GM21515 (cell line): Measurements from ENCODE around the gene SFXN1.
A peak's percentile ranks its signal among the peaks of the same experiment; 100 is the strongest.
"Not testable (repeated sequence)": the region's sequence is repeated elsewhere in the genome, so short reads cannot be mapped to it uniquely, and the experiment has no call there.

Source experiments
- ATAC-seq: cut with Tn5 transposase; IDR thresholded peaks from one replicate; pipeline ENCODE4 v1.9.1; 2021; ENCODE audit not compliant: unreplicated experiment

SFXN1 gene, protein sequence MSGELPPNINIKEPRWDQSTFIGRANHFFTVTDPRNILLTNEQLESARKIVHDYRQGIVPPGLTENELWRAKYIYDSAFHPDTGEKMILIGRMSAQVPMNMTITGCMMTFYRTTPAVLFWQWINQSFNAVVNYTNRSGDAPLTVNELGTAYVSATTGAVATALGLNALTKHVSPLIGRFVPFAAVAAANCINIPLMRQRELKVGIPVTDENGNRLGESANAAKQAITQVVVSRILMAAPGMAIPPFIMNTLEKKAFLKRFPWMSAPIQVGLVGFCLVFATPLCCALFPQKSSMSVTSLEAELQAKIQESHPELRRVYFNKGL

DNA sequence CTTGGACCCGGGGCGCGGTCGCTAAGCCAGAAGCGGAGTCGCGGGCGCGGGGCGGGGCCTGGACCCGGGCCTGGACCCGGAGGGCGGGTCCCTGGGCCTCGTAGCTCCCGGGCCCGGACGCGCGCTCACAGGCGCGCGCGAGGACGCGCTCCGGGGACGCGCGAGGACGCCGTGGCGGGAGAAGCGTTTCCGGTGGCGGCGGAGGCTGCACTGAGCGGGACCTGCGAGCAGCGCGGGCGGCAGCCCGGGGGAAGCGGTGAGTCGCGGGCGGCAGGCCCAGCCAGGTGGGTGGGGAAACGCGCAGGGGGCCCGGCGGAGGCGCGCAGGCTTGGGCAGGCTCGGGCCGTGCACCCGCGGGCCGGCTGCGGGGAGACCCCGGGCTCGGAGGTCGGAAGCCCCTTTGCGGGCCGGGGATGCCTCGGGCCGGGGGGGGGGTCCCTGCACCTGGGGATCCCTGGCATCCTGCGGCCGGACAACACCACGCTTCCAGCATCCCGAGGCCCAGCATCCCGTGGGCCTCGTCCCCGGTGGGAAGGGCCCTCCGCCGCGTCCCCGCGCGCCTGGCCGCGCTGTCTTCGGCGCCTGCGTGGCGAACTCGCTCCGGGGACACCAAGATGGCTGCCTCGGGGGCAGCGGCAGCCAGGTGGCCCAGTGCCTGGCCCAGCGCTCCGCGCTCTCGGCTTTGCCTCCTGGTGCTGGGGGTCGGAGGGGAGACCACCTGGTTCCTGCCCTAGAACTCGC lies at the start of gene SFXN1:
SFXN1 (plus strand) TSS at position 177 of the 741 bp plus-strand sequence. CDS start 13,544 bp downstream, outside the sequence.
- ATAC-seq, result peak; percentile 94

GRCh38 chr5:175434800-175435199 lies 43.6 kb upstream of the SFXN1 start:
- ATAC-seq, result no peak

- ATAC-seq, result no peak
Measured at GRCh38 chr5:175436359-175436758, 42.0 kb upstream of the SFXN1 start.

DNA sequence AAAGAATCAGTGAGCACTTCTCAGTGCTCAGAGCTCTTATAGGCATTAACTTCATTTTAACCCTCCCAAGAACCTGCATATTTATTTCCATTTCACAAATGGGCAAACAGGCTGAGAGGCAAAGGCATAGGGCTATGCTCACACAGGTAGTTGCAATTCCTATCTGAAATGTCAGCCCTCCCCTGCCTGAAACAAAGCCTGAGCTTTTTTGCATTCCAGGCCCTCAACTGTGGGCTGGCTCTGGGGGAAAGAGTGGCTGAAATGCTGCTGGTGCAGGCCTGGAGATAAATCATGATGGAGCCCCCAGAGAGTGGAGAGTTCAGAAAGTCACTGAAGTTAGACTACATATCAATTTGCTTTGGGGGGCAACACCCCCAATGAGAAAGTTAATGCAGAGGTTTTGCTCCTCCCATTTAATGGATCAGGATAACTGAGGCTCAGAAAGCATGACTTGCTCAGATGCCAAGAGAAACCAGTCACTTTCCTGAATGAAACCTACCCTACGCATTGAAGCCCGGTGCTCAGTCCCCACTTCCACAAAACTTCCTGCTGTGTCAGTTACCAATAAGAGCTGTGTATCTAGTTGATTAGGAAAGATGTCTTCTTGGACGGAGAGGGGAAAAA lies 40.0 kb upstream of the SFXN1 start:
- ATAC-seq, result no peak

DNA sequence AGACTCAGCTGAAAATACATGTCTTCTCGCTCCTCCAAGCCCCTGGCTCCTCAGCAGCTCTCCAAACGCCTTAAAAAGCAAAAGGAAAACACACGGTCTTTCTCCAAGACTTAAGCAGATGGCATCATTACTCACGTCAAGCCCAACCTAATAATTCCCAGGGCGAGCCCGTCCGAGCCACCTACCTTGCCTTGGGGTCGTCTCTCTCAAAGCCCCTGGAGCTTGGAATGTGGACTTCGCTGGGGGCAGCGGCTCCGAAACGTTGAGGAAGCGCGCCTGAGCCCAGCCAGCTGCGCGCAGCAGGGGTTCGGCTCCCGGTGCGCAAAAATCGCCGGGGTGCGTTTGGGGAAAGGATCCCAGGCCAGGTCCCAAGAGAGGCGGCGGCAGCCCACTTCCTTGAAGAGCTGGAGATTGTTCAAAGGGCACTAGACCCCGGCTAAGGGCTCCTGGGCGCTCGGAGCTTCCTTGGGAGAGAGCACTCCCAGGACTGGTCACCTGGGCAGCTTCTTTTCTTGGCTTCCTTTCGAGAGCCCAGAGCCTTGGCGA lies 34.8 kb upstream of the SFXN1 start:
- no peak for ATAC-seq

GRCh38 chr5:175444060-175444904 lies 34.1 kb upstream of the SFXN1 start, which contains the start of gene DRD1:
Gene DRD1, minus strand, starts transcription at chr5:175444182. Its CDS starts 1,083 bp downstream, at chr5:175443099.
- no peak for ATAC-seq

- ATAC-seq, result no peak
Measured at GRCh38 chr5:175444905-175445456, 33.4 kb upstream of the SFXN1 start.

GRCh38 chr5:175446378-175446777 lies 32.0 kb upstream of the SFXN1 start:
- not testable (repeated sequence) for ATAC-seq

DNA sequence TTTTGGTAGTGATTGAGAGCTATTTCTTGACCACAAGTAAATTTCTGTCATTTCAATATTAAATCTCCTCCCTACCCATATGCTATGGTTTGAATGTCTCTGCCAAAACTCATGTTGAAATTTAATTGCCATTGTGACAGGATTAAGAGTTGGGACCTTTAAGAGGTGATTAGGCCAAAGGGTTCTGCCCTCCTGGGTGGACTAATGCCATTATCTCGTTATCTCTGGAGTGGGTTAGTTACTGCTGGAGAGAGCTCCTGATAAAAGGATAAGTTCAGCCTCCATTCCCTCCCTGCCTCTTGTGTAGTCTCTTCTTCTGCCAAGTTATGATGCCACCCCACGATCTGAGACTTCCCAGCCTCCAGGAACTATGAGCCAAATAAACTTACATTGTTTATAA lies 30.8 kb upstream of the SFXN1 start:
- ATAC-seq, result no peak

GRCh38 chr5:175448276-175448675 lies 30.1 kb upstream of the SFXN1 start:
- ATAC-seq, result no peak

- no peak for ATAC-seq
Measured at GRCh38 chr5:175452166-175452565, 26.2 kb upstream of the SFXN1 start.

DNA sequence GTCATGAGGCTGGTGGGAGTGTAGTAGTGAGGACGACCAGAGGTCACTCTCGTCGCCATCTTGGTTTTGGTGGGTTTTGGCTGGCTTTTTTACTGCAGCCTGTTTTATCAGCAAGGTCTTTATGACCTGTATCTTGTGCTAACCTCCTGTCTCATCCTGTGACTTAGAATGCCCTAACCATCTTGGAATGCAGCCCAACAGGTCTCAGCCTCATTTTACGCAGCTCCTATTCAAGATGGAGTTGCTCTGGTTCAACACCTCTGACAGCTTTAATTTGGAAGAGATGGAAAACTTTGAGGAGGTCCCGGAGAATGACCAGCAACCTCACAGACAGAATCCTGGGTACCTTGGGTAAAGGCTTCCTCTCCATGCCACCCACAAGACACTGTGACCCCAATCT lies 24.0 kb upstream of the SFXN1 start:
- not testable (repeated sequence) for ATAC-seq

DNA sequence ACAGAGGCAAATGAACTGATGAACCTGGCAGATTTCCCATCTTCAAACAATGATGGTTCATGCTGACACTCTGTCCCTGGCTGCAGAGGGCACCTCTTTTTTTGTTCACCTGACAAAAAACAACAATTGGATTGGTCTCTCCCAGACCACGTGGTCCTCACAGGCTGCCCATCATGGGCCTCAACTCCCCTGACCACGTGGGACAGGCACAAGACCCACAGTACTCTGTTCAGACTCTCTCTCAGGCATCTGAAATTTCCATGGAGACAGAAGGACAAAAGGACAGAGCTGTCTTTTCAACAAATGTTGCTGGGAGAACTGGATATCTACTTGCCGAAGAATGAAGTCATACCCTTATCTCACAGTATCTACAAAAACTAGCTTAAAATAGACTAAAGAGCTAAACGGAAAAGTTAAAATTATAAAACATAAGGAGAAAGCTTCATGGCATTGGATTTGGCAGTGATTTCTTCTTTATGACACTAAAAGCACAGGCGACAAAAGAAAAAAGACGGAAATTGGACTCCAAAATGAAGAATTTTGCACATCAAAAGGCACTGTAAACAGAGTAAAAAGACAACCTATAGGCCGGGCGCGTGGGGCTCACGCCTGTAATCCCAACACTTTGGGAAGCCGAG lies 22.1 kb upstream of the SFXN1 start:
- no peak for ATAC-seq

DNA sequence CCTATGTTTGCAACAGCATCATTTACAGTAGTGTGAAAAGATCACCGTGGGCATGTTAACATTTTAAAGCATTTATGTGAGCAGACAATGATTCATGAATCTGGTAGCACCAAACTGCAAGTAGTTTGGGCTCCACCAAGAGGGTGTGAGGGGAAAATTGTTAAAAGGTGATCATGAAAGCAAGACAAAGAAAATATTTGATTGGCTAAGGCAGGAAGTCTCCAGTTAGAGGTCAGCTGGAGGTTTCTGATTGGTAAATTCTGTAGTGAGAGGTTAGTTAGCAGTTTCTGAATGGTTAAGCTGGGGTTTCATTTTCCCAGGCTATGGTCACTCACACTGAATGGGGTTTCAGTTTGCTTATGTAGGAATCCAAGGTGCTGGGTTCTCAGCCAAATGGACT lies 20.9 kb upstream of the SFXN1 start:
- peak; percentile 94 for ATAC-seq

GRCh38 chr5:175460126-175460525 lies 18.2 kb upstream of the SFXN1 start:
- ATAC-seq, result no peak

- ATAC-seq, result no peak
Measured at GRCh38 chr5:175460552-175460951, 17.8 kb upstream of the SFXN1 start.

DNA sequence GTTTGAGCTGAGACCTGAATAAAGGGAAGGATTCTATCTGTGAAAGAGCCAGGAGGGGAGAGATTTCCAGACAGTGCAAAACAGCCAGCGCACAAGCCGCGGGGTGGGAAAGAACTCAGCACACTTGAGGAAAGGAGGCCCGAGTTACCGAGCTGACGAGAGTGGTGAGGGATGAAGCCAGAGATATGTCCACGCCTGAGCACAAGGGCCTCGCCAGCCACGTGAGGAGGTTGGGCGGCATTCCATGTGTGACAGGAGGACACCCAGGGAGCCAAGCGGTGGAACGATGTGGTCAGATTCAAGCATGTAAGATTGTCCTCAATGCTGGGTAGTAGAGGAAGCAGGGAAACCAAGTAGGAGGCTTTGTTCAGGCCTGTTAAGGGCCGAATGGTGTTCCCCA lies 17.0 kb upstream of the SFXN1 start:
- ATAC-seq, result no peak

DNA sequence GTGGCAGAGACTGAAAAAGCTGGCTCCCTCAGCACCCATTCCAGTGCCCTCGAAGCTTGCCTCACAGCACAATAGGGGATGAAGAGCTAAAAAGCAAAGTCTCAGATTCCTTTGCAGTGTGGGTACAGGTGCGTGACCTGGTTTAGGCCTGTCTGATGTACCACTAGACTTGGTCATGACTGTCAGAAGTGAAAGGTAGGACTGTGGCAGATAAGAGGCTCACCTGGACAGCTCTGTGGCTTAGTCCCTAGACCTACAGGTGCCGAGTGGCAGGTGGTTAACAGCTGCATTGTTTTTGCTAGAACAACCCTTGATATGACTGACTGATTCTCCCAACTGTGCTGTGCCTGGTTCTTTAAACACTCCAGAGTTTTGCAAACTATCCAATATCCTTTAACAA lies 14.7 kb upstream of the SFXN1 start:
- no peak for ATAC-seq

- ATAC-seq, result peak; percentile 99
Measured at GRCh38 chr5:175464074-175464941, 14.1 kb upstream of the SFXN1 start.
